ENCODE results near the gene DPM1.
A peak's percentile ranks its signal among the peaks of the same experiment; 100 is the strongest.

Gene DPM1

DNA sequence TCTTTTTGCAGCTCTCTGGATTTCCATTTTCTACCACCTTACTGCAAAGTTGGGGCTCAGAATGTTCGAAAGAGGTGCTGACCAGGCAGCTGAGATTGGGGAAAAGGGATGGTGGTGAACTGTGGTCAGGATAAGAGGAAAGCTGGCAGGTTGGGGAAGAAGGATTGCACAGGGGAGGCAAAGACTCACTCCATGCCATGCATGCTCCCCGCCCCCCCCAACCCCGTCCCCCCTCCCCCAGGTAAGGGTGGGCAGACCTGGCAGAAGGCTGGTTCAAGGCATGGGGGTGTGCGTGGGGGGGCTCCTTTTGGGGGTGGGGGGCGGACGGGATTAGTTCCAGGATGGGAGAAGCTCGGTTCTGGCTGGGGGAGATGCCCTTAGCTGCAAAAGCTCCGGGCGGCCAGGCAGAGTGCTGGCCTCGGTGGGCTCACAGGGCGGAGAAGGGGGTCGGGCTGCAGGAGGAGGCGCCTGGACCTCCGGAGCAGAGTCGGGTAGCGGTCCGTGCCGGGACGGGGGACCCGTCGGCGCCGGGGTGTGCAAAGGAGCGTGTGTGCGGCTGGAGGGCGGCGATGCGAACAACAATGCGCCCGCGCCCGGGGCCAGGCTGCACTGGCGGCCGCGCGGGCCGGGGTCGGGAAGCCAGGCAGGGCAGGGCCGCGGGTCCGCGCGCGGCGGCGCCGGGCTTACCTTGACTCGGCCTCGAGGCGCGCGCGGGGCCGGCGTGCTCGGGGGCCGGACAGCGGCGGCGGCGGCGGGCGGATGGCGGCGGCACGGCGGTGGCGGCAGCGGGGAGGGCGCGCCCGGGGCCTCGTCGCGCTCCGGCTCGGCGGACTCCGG is 28.0 kb downstream of the DPM1 start:
- DNase-seq (ENCODE audit: low spot score) = peak; percentile 20
- H3K9me3 Mint-ChIP-seq = no peaks in the 10 kb centered on the region
- peak overlapping the region; percentile 93 for H3K4me3 Mint-ChIP-seq
- H3K36me3 Mint-ChIP-seq (ENCODE audit: low read depth) = peaks cover 62% of the 10 kb centered on the region
- H3K4me1 Mint-ChIP-seq (ENCODE audit: low read depth) = peaks cover 43% of the 10 kb centered on the region
- H3K27me3 Mint-ChIP-seq (ENCODE audit: low read depth) = no peaks in the 10 kb centered on the region
- peak overlapping the region; percentile 95 for H3K27ac Mint-ChIP-seq

GRCh38 chr20:50929299-50930138 is 28.8 kb downstream of the DPM1 start:
- Mint-ChIP-seq H3K36me3 (ENCODE audit: low read depth) (peaks cover 61% of the 10 kb centered on the region), H3K9me3 (no peaks in the 10 kb centered on the region), H3K27me3 (ENCODE audit: low read depth) (no peaks in the 10 kb centered on the region), H3K4me1 (ENCODE audit: low read depth) (peaks cover 49% of the 10 kb centered on the region), H3K27ac (peak overlapping the region; percentile 95), H3K4me3 (peak overlapping the region; percentile 93)
- DNase-seq (ENCODE audit: low spot score) = peak; percentile 92

- Mint-ChIP-seq H3K9me3 (no peaks in the 10 kb centered on the region), H3K36me3 (ENCODE audit: low read depth) (peaks cover 58% of the 10 kb centered on the region), H3K4me1 (ENCODE audit: low read depth) (peaks cover 53% of the 10 kb centered on the region), H3K27ac (no peak overlapping the region), H3K27me3 (ENCODE audit: low read depth) (no peaks in the 10 kb centered on the region), H3K4me3 (peak overlapping the region; percentile 93)
- no peak for DNase-seq (ENCODE audit: low spot score)
Observed at GRCh38 chr20:50928469-50928868, 29.9 kb downstream of the DPM1 start.

DNA sequence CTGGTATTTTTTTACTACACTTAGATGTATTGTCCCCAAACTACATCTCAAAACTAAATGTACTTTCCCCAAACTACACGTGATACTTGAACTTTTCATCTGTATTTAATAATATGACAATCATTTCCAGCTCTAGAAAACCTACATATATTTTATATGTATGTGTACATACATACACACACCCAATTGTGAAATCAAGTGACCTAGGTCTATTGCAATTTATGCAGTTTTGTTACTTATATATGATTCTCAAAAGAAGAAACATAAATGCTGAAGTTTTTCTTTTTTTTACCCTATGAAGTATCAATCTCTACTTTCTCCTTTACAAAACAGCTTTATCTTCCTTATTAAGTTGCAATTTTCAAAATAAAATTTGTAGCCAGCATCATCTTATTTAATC is 31.8 kb downstream of the DPM1 start:
- no peak for DNase-seq (ENCODE audit: low spot score)
- Mint-ChIP-seq H3K27me3 (ENCODE audit: low read depth) (no peaks in the 10 kb centered on the region), H3K27ac (no peak overlapping the region), H3K4me3 (no peak overlapping the region), H3K36me3 (ENCODE audit: low read depth) (peaks cover 45% of the 10 kb centered on the region), H3K4me1 (ENCODE audit: low read depth) (peaks cover 48% of the 10 kb centered on the region), H3K9me3 (no peaks in the 10 kb centered on the region)

- H3K27ac Mint-ChIP-seq = no peak overlapping the region
- peaks cover 42% of the 10 kb centered on the region for H3K36me3 Mint-ChIP-seq (ENCODE audit: low read depth)
- H3K9me3 Mint-ChIP-seq = no peaks in the 10 kb centered on the region
- no peak overlapping the region for H3K4me3 Mint-ChIP-seq
- H3K4me1 Mint-ChIP-seq (ENCODE audit: low read depth) = peaks cover 41% of the 10 kb centered on the region
- no peak for DNase-seq (ENCODE audit: low spot score)
- H3K27me3 Mint-ChIP-seq (ENCODE audit: low read depth) = no peaks in the 10 kb centered on the region
Observed at GRCh38 chr20:50924261-50924920, 33.9 kb downstream of the DPM1 start.

DNA sequence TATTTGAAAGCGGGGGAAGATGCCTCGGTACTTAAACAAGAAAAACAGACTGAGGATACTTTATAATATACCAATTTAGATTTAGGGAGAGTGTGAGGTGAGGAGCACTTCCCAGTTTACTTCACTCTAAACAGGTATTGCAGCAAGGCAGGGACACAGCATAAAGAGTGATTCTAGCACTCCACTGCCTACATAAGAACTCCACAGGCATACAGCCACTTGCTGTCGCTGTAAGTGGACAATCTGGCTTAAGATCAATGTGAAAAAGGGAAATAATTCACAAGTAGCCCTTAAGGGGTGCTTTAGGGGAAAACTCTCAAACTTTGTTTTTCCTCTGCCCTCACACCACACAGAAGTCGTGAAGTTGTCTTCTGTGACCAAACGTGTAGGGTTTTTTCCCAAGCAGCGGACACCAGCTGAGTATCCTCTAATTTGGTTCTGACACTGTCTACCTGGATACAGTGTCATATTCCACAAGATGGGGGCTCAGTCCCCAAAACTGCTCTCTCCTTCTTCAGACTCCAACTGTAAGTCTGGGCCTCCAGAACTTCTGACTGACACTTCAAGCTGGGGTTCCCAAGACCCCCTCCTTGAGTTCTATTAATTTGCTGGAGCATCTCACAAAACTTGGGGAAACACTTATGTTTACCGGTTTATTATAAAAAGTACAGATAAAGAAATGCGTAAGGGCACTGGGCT is 36.4 kb downstream of the DPM1 start:
- no peaks in the 10 kb centered on the region for H3K9me3 Mint-ChIP-seq
- H3K4me3 Mint-ChIP-seq = no peak overlapping the region
- H3K27ac Mint-ChIP-seq = no peak overlapping the region
- H3K36me3 Mint-ChIP-seq (ENCODE audit: low read depth) = peaks cover 26% of the 10 kb centered on the region
- H3K27me3 Mint-ChIP-seq (ENCODE audit: low read depth) = no peaks in the 10 kb centered on the region
- no peak for DNase-seq (ENCODE audit: low spot score)
- H3K4me1 Mint-ChIP-seq (ENCODE audit: low read depth) = peaks cover 29% of the 10 kb centered on the region

- no peak for DNase-seq (ENCODE audit: low spot score)
Observed at GRCh38 chr20:50920997-50921396, 37.3 kb downstream of the DPM1 start.

GRCh38 chr20:50919567-50919966 is 38.8 kb downstream of the DPM1 start:
- no peak for DNase-seq (ENCODE audit: low spot score)
- Mint-ChIP-seq H3K36me3 (ENCODE audit: low read depth) (peaks cover 23% of the 10 kb centered on the region), H3K4me1 (ENCODE audit: low read depth) (peaks cover 33% of the 10 kb centered on the region), H3K4me3 (no peak overlapping the region), H3K27ac (no peak overlapping the region), H3K27me3 (ENCODE audit: low read depth) (no peaks in the 10 kb centered on the region), H3K9me3 (no peaks in the 10 kb centered on the region)

More at GRCh38 chr20:50920997-50921396, 37.3 kb downstream of the DPM1 start:
- peaks cover 32% of the 10 kb centered on the region for H3K36me3 Mint-ChIP-seq (ENCODE audit: low read depth)
- peaks cover 36% of the 10 kb centered on the region for H3K4me1 Mint-ChIP-seq (ENCODE audit: low read depth)
- H3K27me3 Mint-ChIP-seq (ENCODE audit: low read depth) = no peaks in the 10 kb centered on the region
- no peaks in the 10 kb centered on the region for H3K9me3 Mint-ChIP-seq
- no peak overlapping the region for H3K4me3 Mint-ChIP-seq
- no peak overlapping the region for H3K27ac Mint-ChIP-seq

DNA sequence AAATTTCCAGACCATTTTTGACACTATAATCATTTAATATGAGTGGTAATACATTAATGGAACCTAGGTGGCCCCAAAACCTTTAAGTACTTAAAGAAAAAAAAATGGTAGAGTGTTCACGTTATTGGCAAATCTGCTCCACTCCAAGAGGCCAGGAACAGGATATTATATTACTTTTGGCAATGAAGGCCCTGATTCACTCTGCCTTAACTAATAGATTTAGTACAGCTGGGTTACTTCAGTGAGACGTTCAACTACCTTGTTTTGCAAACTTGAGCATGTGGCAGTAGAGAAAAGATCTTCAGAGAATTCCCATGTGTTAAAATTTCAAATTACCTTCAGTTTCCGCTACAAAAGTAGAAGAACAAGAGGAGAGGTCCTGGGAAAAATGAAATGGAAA is 39.9 kb downstream of the DPM1 start:
- DNase-seq (ENCODE audit: low spot score) = no peak
- Mint-ChIP-seq H3K27me3 (ENCODE audit: low read depth) (no peaks in the 10 kb centered on the region), H3K9me3 (no peaks in the 10 kb centered on the region), H3K4me3 (no peak overlapping the region), H3K4me1 (ENCODE audit: low read depth) (peaks cover 39% of the 10 kb centered on the region), H3K36me3 (ENCODE audit: low read depth) (peaks cover 27% of the 10 kb centered on the region), H3K27ac (no peak overlapping the region)

DNA sequence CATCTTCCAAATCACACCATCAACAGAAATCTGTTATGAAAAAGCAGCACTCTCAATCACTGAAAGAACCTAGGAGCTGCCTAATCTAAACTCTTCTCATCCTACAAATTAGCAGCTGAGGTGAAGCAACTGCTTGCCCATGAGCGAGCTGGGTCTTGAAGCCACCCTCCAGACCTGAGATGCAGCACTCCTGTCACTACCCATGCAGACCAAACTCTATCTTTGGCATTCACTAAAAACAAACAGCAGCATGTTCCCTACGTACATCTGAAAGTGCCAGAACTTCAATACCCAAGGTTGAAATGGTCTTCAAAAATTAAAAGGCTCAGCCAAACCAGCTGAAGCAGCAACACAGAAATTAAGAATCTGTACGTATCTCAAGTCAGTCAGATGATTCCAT is 41.4 kb downstream of the DPM1 start:
- DNase-seq (ENCODE audit: low spot score) = no peak
- H3K27ac Mint-ChIP-seq = peak overlapping the region; percentile 41
- H3K9me3 Mint-ChIP-seq = no peaks in the 10 kb centered on the region
- H3K36me3 Mint-ChIP-seq (ENCODE audit: low read depth) = peaks cover 25% of the 10 kb centered on the region
- no peak overlapping the region for H3K4me3 Mint-ChIP-seq
- H3K4me1 Mint-ChIP-seq (ENCODE audit: low read depth) = peaks cover 37% of the 10 kb centered on the region
- H3K27me3 Mint-ChIP-seq (ENCODE audit: low read depth) = no peaks in the 10 kb centered on the region

DNA sequence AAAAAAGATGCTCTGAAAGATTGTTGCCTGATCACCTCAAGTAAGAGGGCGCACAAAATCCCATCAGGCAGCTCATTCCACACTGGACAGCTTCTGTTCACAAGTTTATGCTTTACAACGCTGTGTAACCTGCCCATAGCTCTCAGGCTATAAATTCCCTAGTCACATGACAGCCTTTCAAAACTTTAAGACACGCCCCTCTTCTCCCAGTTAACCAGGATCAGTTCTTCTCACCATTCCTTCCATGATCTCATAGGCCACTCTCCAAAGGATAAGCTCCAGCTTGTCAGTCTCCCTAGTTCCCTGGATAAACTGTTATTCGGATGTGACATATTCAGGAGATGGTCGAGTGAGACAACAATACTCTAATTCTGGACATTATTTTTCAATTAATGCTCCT is 42.1 kb downstream of the DPM1 start:
- peaks cover 25% of the 10 kb centered on the region for H3K36me3 Mint-ChIP-seq (ENCODE audit: low read depth)
- H3K27me3 Mint-ChIP-seq (ENCODE audit: low read depth) = no peaks in the 10 kb centered on the region
- DNase-seq (ENCODE audit: low spot score) = no peak
- H3K4me3 Mint-ChIP-seq = no peak overlapping the region
- peaks cover 44% of the 10 kb centered on the region for H3K4me1 Mint-ChIP-seq (ENCODE audit: low read depth)
- H3K9me3 Mint-ChIP-seq = no peaks in the 10 kb centered on the region
- no peak overlapping the region for H3K27ac Mint-ChIP-seq

GRCh38 chr20:50915424-50915823 is 42.9 kb downstream of the DPM1 start:
- no peaks in the 10 kb centered on the region for H3K27me3 Mint-ChIP-seq (ENCODE audit: low read depth)
- no peak for DNase-seq (ENCODE audit: low spot score)
- H3K27ac Mint-ChIP-seq = no peak overlapping the region
- peaks cover 50% of the 10 kb centered on the region for H3K4me1 Mint-ChIP-seq (ENCODE audit: low read depth)
- H3K36me3 Mint-ChIP-seq (ENCODE audit: low read depth) = peaks cover 25% of the 10 kb centered on the region
- no peak overlapping the region for H3K4me3 Mint-ChIP-seq
- no peaks in the 10 kb centered on the region for H3K9me3 Mint-ChIP-seq

- Mint-ChIP-seq H3K27ac (peak overlapping the region; percentile 55), H3K36me3 (ENCODE audit: low read depth) (peaks cover 30% of the 10 kb centered on the region), H3K4me3 (no peak overlapping the region)
Observed at GRCh38 chr20:50913690-50914375, 44.5 kb downstream of the DPM1 start.

More at GRCh38 chr20:50913690-50914375, 44.5 kb downstream of the DPM1 start:
- no peaks in the 10 kb centered on the region for H3K27me3 Mint-ChIP-seq (ENCODE audit: low read depth)
- H3K9me3 Mint-ChIP-seq = no peaks in the 10 kb centered on the region
- peak; percentile 34 for DNase-seq (ENCODE audit: low spot score)
- H3K4me1 Mint-ChIP-seq (ENCODE audit: low read depth) = peaks cover 57% of the 10 kb centered on the region
